ENCODE data around the gene ITM2C.

ITM2C gene

DNA sequence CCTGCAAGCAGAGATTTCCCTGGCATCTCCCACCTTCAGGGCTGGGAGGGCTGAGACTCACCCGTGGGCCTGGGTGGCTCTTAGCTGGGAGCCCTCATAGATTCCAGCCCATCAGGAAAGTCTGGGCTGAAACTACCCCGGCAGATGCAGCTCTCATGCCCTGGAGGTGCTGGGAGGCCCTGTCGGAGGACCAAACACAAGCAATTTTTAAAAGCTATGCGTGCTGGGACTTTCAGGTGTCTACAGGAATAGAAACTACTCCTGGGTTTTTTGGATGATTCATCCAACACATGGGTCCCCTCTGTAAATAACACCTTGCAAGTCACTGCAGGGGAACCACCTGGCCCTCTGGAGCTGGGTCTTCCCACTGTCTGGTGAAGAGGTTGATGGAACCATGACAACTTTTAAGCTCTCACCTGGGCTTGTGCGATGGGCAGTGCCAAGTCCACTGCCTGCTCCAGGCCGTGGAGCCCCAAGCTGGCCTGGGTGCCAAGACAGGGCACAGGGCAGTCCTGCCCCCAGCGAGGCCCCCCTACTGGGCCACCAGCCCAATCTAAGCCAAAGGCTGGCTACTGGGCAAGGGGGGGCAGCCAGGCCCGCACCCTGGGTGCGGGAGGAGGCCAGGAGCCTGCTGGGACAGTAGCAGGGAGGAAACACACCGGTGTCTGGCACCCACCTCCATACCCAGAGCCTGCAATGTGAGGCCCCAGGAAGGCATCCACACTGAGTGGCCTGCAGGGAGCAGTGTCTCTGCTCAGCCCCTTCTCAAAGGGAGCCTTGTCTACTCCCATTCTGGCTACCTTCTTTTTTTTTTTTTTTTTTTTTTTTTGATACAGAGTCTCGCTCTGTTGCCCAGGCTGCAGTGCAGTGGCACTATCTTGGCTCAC, 61.4 kb downstream of the ITM2C start:
- DNase-seq (ENCODE audit: low spot score) = no peak

- no peak for DNase-seq (ENCODE audit: low spot score)
Measured at GRCh38 chr2:230927711-230928341, 63.1 kb downstream of the ITM2C start.
